MG63 (cell line): ENCODE measurements around the gene LIPC. TPM values are rescaled to one million over a fixed set of nuclear protein-coding genes. Genes with fewer than 3 reads are reported as not detected.

Source experiments
- DNase-seq: peaks from one replicate; pipeline ENCODE4 v3.0.0-alpha.2; 2020
- H3K27me3 ChIP-seq: fragments of 250-450 bp; sonication (Bioruptor Pico); 2 replicates; pipeline ENCODE4 v1.5.1; 2020; ENCODE audit warnings: mild to moderate bottlenecking, moderate library complexity
- H3K36me3 ChIP-seq: fragments of 250-450 bp; sonication (Bioruptor Pico); 2 replicates; pipeline ENCODE4 v1.5.1; 2020; ENCODE audit warnings: mild to moderate bottlenecking, moderate library complexity
- H3K4me3 ChIP-seq: fragments of 250-450 bp; sonication (Bioruptor Pico); 2 replicates; pipeline ENCODE4 v1.5.1; 2020; ENCODE audit warnings: mild to moderate bottlenecking, moderate library complexity
- H3K9me3 ChIP-seq: fragments of 250-450 bp; sonication (Bioruptor Pico); 2 replicates; pipeline ENCODE4 v1.5.1; 2020; ENCODE audit warnings: mild to moderate bottlenecking, moderate library complexity
- total RNA-seq: library from RNA; depleted of rRNA; stranded (reverse); fragments of >200 nt; shearing (Covaris generic); gene quantifications from 2 replicates; pipeline ENCODE4 v1.2.3, GENCODE V29; 2014; ENCODE audit warnings: low replicate concordance

Gene LIPC
- total RNA-seq, 1 experiment from 2014 or later = 0.16 TPM

DNA sequence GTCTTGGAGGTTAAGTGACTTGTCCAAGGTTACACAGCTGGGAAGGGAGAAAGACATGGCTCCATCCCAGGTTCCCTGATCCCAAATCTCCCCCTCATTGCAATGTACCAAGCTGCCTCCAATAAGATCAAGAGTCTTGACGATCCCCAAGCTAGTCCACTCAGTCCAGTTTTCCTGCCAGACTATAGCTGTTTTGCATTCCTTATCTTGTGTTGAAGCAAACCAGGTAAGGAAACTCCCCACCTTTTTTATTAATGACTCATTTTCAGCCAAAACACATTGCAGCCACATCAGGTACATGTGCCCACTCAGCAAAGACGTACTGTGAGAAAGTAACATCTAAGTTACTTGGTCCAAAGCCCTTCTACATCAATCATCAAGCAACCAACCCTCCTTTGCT, 41.9 kb downstream of the LIPC start:
- Histone ChIP-seq H3K9me3 (no peaks in the 10 kb centered on the region), H3K4me3 (no peak overlapping the region), H3K27me3 (no peaks in the 10 kb centered on the region), H3K36me3 (no peaks in the 10 kb centered on the region)
- DNase-seq = no peak

DNA sequence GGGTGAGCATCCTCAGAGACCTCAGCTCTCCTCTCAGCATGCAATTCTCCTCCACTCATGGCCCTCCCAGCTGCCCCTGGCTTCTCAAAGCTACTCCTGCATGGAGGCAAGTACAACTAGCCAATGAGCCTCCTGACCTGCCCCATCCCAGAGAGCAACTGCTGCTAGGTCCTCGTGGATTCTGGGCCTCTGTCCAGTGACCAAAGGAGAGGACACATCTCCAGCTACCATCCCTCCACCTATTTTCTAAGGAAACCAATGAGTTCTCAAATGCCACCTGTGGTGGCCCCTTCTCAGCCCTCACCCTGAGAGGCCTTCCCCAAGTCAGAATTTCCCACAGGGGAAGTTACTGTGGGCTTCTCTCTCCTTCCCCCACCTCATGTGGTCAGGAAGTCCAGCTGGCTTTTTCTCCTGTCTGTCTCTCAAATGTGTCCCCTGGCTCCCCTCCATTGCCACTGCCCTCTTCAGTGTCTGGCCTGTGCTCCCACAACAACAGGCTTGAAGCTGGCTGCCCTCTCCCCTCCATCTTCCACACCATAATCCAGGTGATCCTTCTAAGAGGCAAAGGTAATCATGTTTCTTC, 43.0 kb downstream of the LIPC start:
- H3K36me3 ChIP-seq = no peaks in the 10 kb centered on the region
- H3K27me3 ChIP-seq = no peaks in the 10 kb centered on the region
- no peak for DNase-seq
- no peaks in the 10 kb centered on the region for H3K9me3 ChIP-seq
- no peak overlapping the region for H3K4me3 ChIP-seq

DNA sequence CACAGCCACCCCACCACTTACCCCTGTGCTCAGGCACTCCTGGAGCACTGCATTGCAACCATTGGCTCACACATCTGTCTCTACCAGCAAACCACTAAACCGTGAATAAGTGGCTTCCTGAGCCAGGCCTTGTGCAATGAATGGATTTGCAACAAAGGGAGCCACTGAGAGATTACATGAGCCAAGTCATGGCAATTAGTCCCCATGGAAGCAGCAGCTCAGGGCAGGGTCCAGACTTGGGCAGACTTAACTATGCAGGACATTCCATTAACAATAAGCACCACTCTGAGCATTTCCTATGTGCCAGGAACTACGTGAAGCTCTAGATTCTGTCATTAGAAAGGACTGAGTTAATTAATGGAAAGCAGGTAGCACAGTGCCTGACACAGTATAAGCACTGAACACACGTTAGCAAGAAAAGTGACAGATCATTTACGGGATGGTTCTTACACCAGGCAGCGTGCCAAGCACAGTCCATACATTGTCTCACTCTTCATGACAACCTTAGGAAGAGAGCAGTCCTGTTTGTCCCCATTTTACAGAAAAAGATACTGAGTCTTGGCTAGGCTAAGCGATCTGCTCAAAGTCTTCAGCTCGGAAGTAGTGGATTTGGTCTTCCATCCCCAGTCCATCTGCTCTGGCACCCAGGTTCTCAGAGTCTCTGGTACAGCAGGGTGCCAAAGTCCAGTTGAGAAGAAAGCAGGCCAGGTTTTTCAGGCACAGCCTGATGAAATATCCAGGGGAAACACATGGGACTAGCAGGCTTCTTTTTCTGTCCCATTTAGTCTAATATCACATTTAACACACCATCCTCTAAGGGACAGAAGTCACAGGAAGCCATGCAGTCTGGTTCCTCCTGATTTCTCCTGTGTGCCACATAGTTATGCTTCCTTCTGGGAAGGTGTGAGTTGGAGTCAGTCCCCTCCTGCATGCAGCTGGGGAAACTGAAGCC, 44.1 kb downstream of the LIPC start:
- peak; percentile 84 for DNase-seq
- H3K27me3 ChIP-seq = no peaks in the 10 kb centered on the region
- H3K36me3 ChIP-seq = no peaks in the 10 kb centered on the region
- no peaks in the 10 kb centered on the region for H3K9me3 ChIP-seq
- H3K4me3 ChIP-seq = no peak overlapping the region

DNA sequence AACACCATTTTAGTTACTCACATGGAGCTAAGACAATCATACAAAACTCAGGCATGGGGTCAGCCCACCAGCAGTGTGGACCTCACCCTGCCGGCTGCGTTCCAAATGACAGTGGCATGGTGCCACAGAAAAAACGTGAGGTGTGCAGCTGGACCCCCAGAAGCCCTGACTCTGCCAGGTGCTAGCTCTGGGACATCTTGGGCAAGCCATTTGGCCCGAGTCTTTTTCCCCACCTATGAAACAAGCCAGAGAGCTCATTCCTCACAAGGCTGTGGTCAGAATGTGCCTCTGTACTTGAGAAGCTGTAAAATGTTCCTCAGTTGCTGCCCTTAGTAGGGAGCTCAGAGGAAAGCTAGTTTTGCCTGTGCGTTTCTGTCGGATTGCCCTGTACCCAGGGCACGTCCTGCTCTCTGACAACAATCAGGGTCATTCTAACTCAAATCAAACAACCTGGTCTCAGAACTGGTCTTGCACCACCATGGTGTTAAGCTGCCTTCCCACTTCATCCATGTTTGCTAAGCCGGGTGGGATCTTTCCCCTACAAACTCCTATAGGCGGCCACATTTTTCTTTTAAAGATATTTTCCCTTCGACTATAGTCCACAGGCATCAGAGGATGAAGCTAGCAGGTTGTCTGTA, 44.9 kb downstream of the LIPC start:
- H3K27me3 ChIP-seq = no peaks in the 10 kb centered on the region
- no peaks in the 10 kb centered on the region for H3K9me3 ChIP-seq
- no peaks in the 10 kb centered on the region for H3K36me3 ChIP-seq
- DNase-seq = no peak
- no peak overlapping the region for H3K4me3 ChIP-seq

DNA sequence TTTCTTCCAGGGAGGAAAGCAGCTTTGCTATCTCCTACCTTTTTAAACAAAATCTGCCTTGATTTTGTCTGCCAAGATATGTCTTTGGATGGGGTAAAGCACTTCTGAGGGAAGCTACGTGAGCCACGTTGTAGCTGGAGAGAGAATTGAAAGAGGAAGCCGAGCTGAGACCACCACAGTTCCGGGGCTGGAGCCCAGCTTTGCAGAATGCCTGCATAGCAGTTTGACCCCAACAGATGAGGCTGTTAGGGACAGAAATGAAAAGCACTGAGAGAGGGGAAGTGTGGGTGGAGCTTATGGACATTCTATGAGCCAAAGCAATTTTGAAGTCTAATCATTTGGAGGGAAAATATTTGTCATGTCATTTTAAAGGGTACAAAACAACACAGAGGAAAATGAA, 45.4 kb downstream of the LIPC start:
- no peak for DNase-seq
- Histone ChIP-seq H3K4me3 (no peak overlapping the region), H3K9me3 (no peaks in the 10 kb centered on the region), H3K36me3 (no peaks in the 10 kb centered on the region), H3K27me3 (no peaks in the 10 kb centered on the region)

DNA sequence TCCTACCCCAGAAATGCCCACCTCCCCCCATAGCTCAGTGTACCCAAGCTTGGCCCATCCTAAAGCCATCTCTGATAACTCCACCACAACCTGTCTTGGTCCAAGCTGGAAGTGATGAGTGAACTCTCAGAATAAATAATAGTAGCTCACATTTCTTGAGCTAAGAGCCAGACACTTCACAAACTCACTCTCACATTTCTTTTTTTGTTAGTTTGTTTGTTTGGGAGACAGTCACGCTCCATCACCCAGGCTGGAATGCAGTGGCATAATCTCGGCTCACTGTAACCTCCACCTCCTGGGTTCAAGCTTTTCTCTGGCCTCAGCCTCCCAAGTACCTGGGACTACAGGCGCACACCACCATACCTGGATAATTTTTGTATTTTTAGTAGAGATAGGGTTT, 46.2 kb downstream of the LIPC start:
- DNase-seq = no peak
- H3K36me3 ChIP-seq = no peaks in the 10 kb centered on the region
- H3K4me3 ChIP-seq = no peak overlapping the region
- no peaks in the 10 kb centered on the region for H3K27me3 ChIP-seq
- H3K9me3 ChIP-seq = no peaks in the 10 kb centered on the region

DNA sequence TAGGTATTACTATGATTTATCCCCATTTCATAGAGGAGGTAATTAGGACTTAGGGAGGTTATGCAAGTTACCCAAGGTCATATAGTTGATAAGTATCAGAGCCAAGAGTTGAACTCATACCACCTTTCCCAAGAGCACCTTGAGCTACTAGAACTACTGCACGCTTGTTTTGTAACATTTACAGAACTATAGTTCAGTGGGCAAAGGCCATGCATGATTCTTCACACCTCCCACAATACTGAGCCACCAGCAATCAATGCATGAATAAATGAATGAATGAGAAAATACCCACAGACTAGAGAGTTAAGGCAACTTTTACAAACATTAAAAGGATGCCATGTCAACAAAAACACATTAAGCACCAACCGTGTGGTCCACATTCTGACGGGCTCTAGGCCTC, 46.8 kb downstream of the LIPC start:
- Histone ChIP-seq H3K4me3 (no peak overlapping the region), H3K9me3 (no peaks in the 10 kb centered on the region), H3K36me3 (no peaks in the 10 kb centered on the region), H3K27me3 (no peaks in the 10 kb centered on the region)
- DNase-seq = no peak

DNA sequence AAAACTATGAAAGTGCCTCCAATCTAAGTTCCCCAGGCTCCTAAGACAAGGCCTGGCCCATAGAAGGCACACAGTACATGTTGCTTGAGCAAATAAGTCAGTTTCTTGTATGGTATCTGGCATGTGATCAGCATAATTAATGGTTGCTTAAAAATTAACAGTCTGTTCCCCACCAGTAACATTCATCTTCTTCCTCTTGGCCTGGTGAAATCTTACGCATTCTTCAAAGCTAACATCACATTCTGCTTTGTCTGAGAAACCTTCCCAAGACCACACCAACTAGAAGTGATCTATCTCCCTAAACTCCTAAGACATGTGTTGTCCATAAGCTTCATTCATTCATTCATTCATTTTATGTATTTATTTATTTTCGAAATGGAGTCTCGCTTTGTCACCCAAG, 48.1 kb downstream of the LIPC start:
- no peak for DNase-seq
- H3K9me3 ChIP-seq = no peaks in the 10 kb centered on the region

DNA sequence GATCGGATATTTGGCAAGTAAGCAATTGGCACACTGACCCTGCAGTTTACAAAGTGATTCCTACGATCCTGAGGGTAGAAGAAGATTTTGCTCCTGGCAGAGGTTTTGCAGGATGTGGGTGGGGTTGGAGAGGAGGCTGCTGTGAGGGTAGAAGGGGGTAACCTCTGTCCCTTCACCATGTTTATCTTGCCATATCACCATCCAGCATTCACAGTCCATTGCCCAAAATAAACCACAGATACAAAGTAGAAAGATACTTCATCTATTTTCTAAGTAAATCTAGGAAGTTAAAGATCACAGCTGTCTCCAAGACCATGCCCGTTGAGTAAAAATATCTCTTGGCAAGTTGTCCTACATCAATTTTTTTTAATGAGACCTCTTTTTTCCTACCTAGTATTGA, 51.6 kb downstream of the LIPC start:
- Histone ChIP-seq H3K9me3 (peaks cover 1% of the 10 kb centered on the region), H3K36me3 (no peaks in the 10 kb centered on the region), H3K4me3 (no peak overlapping the region), H3K27me3 (no peaks in the 10 kb centered on the region)
- DNase-seq = no peak

More for the DNA sequence above, 48.1 kb downstream of the LIPC start:
- no peaks in the 10 kb centered on the region for H3K27me3 ChIP-seq
- no peak overlapping the region for H3K4me3 ChIP-seq
- no peaks in the 10 kb centered on the region for H3K36me3 ChIP-seq

DNA sequence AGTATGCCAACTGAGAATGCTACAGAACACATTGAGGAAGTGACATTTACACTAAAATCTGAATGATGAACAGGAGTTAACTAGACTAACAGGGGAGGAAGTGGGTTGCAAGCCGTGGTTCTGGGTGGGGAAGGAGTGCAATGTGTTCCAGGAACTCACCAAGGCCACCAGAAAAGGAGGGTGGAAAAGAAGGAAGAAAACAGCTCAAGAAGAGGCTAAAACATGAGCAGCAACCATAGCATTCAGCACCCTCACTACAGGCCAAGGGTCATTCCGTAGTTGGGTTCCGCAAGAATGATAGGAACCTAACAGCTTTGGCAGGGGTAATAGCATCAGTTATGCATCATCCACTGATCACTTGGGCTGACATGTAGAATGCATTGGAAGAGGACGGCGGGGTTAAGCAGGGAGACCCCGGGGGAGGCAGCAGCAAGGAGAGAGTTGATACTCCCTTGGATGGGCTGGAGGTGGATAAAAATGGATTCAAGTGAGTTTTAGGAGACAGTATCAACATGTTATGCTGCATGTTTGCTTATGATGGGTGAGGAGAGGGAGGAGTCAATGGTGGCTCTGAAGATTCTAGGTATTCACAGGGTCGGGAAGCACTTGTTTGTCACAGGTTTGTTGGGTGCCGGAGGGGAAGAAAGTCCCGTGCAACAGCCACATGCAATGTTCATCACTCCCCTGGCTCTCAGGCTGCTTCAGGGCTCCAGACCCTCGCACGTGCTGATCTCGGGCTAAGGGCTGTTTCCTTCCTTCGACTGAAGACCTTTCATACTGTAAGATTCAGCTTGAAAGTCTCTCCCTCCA, 53.2 kb downstream of the LIPC start:
- no peaks in the 10 kb centered on the region for H3K36me3 ChIP-seq
- H3K9me3 ChIP-seq = peaks cover 10% of the 10 kb centered on the region
- DNase-seq = no peak

DNA sequence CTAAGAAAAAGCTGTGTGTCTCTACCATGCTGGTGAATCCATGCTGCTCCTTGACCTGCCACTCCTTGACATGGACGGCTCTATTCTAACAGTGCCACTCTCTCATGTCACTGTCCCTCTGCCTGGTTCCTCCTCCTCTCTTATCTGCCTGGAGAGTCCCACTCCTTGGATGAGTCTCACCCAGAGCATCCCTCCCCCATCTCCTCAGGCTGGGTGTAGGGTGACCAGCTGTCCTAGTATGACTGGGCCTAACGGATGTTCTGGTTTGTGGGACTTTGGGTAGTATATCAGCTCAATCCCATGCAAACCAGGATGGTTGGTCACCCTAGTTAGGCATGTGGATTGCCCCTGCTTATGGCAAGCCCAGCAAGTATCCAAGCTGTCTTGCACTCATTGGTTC, 54.3 kb downstream of the LIPC start:
- Histone ChIP-seq H3K36me3 (no peaks in the 10 kb centered on the region), H3K9me3 (peaks cover 10% of the 10 kb centered on the region), H3K27me3 (no peaks in the 10 kb centered on the region), H3K4me3 (no peak overlapping the region)
- no peak for DNase-seq

More for the DNA sequence above, 53.2 kb downstream of the LIPC start:
- Histone ChIP-seq H3K4me3 (no peak overlapping the region), H3K27me3 (no peaks in the 10 kb centered on the region)

DNA sequence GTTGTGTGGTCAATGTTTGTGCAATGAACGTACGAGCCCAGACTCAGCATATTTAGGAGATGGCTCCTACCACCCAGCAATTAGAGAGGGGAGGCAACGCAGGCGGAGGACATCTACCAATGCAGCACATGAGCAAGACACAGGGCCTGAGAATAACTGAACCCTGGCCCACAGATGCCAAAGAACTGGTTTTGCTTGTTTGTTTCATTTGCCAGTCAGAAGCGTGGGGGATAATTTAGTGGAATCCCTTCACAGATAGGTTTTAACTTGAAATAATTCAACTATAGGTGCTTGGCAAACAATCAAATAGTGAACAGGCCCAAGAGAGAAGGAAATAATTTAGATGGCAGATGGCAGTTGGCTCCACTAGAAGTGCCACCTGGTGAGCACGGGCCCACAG, 54.8 kb downstream of the LIPC start:
- Histone ChIP-seq H3K4me3 (no peak overlapping the region), H3K36me3 (no peaks in the 10 kb centered on the region), H3K27me3 (no peaks in the 10 kb centered on the region), H3K9me3 (peaks cover 10% of the 10 kb centered on the region)
- DNase-seq = no peak

DNA sequence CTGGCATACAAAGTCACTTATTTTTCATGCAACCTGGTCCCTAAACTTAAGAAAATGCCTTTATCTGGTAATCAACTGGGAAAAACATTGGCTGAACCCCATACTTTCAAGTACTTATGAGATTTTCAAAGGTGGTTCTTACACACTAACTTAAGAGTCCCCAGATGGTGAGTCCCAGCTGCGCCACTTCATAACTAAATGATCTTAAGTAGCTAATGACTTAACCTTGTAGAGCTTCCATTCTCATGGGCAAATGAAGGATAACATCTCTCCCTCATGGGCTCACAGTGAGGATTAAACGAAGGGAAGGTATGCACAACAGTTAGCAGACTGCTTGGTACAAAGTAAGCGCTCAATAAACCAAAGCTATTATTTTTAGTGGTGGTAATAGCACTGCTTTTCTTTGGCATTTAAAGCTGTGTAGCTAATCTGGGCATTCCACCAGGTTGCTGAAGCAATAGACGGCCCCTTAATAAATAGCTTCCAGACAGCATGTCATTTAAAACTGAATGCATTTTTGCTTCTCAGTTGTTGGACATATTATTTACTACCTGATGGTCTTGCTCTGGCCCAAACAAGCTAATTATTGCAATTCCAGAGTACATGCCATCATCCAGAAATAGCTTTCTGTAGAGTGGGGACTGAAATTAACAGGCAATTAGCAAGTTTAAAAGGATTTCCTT, 55.4 kb downstream of the LIPC start:
- Histone ChIP-seq H3K27me3 (no peaks in the 10 kb centered on the region), H3K4me3 (no peak overlapping the region), H3K36me3 (no peaks in the 10 kb centered on the region), H3K9me3 (peaks cover 10% of the 10 kb centered on the region)
- no peak for DNase-seq

DNA sequence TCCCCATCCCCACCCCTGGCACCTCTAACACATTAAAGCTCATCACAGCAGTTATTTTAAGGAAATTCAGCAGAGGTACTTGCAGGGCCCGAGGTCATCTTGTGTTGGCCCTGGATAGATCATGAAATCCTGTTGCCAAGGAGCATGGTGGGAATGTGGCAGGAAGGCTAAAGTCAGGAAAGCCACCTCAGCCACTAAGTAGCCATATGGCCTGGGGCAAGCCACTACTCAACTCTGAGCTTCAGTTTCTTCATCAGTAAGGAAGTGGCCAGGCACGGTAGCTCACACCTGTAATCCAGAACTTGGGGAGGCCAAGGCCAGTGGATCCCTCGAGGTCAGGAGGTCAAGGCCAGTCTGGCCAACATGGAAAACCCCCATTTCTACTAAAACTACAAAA, 55.9 kb downstream of the LIPC start:
- Histone ChIP-seq H3K9me3 (peaks cover 10% of the 10 kb centered on the region), H3K36me3 (no peaks in the 10 kb centered on the region)
- DNase-seq = no peak

DNA sequence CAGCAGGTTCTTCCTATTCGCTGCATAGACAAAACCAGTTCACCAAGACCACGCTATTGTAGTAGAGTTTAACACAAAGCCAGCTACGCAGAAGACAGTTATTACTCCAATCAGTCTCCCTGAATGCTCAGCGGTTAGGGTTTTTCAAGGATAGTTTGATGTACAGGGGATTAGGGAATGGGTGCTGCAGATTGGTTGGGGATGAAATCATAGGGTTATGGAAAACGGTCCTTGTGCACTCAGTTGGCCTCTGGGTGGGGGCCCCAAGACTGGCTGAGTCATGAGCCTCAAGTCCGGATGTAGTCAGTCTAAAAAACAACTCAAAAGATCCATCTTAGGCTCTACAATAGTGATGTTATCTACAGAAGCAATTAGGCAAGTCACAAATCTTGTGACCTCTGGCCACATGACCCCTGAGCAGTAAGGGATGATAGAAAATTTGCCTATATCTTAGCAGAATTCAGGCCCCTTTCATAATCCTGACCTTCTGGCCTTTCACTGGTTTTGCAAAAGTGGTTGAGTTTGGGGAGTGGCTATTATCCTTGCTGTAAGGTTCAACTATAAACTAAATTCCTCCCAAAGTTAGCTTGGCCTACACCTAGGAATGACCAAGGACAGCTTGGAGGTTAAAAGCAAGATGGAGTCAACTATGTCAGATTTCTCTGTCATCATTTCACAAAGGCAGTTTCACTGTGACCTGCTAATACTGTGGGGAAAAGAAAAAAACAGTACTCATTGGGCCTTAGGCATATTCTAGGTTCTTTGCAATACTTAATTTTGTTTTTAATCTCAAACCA, 57.7 kb downstream of the LIPC start:
- Histone ChIP-seq H3K9me3 (peaks cover 10% of the 10 kb centered on the region), H3K27me3 (no peaks in the 10 kb centered on the region), H3K4me3 (no peak overlapping the region), H3K36me3 (no peaks in the 10 kb centered on the region)
- no peak for DNase-seq

More for the DNA sequence above, 55.9 kb downstream of the LIPC start:
- Histone ChIP-seq H3K4me3 (no peak overlapping the region), H3K27me3 (no peaks in the 10 kb centered on the region)
